ENCODE measurements around the gene KRT83. TPM values are rescaled to one million over a fixed set of nuclear protein-coding genes. Genes with fewer than 3 reads are reported as not detected.

KRT83 gene
- total RNA-seq, 1 experiment from 2014 or later: not detected

- Histone ChIP-seq H2AK5ac (ENCODE audit: insufficient read length, low read length) (no peak overlapping the region), H3K27me3 (ENCODE audit: insufficient read depth, low read length) (peaks cover 2% of the 10 kb centered on the region; the same call in 1 of the 2 replicates), H3K9ac (ENCODE audit: extremely low read depth, insufficient read length, low read length) (no peak overlapping the region), H3K23ac (ENCODE audit: insufficient read length, low read depth, low read length) (no peak overlapping the region), H3K56ac (ENCODE audit: insufficient read length, low read depth, low read length) (no peak overlapping the region), H2BK20ac (ENCODE audit: low read depth, low read length, poor library complexity, severe bottlenecking) (no peak overlapping the region), H3K23me2 (ENCODE audit: insufficient read length, low read depth, low read length, poor library complexity, severe bottlenecking) (peaks cover 5% of the 10 kb centered on the region), H2AFZ (ENCODE audit: low read length) (no peak overlapping the region), H2BK12ac (ENCODE audit: insufficient read length, low read depth, low read length) (no peak overlapping the region), H2BK15ac (ENCODE audit: low read depth, low read length) (no peak overlapping the region), H4K5ac (ENCODE audit: insufficient read length, low read depth, low read length) (no peak overlapping the region), H3K79me1 (ENCODE audit: insufficient read depth, low read depth, low read length, poor library complexity, severe bottlenecking) (no peaks in the 10 kb centered on the region), H3K9me3 (ENCODE audit: control insufficient read depth, low read depth, low read length) (no peaks in the 10 kb centered on the region), H3K4me2 (ENCODE audit: insufficient read depth, insufficient read length, low read length) (no peak overlapping the region), H3K18ac (ENCODE audit: insufficient read length, low read depth, low read length) (no peak overlapping the region), H3K79me2 (ENCODE audit: insufficient read depth, low read length) (no peaks in the 10 kb centered on the region), H4K20me1 (ENCODE audit: control insufficient read depth, insufficient read depth, insufficient read length) (no peaks in the 10 kb centered on the region), H4K8ac (replicated peaks; ENCODE audit: insufficient read length, low read depth, low read length) (no peak overlapping the region), H3K4ac (ENCODE audit: low read depth, low read length) (no peak overlapping the region), H3K4me1 (ENCODE audit: insufficient read depth, low read length) (no peaks in the 10 kb centered on the region), H3K27ac (ENCODE audit: insufficient read length, low read depth, low read length) (no peak overlapping the region), H2BK5ac (ENCODE audit: insufficient read length, low read length) (no peak overlapping the region), H3K14ac (ENCODE audit: insufficient read depth, low read length) (no peak overlapping the region), H4K91ac (ENCODE audit: insufficient read length, low read depth, low read length) (no peak overlapping the region), H2BK120ac (ENCODE audit: low read depth, low read length, poor library complexity, severe bottlenecking) (no peak overlapping the region), H3T11ph (ENCODE audit: low read length) (no peak overlapping the region)
- Mint-ChIP-seq H3K4me1 (peaks cover 8 to 10% of the 10 kb centered on the region in 2 experiments), H3K36me3 (ENCODE audit: insufficient read depth in 1 of 3, low read depth in 3 of 3) (no peaks in the 10 kb centered on the region), H3K27ac (no peak overlapping the region), H3K27me3 (ENCODE audit: low read depth) (peaks cover 62% of the 10 kb centered on the region), H3K4me3 (no peak overlapping the region), H3K9me3 (no peaks in the 10 kb centered on the region)
- no CpG with 5 or more reads among the region's 9 CpGs for WGBS (ENCODE audit: extremely low coverage, insufficient read length, low lambda C conversion rate)
- DNase-seq: peak; percentile 24
- TF ChIP-seq, protein P1, sequence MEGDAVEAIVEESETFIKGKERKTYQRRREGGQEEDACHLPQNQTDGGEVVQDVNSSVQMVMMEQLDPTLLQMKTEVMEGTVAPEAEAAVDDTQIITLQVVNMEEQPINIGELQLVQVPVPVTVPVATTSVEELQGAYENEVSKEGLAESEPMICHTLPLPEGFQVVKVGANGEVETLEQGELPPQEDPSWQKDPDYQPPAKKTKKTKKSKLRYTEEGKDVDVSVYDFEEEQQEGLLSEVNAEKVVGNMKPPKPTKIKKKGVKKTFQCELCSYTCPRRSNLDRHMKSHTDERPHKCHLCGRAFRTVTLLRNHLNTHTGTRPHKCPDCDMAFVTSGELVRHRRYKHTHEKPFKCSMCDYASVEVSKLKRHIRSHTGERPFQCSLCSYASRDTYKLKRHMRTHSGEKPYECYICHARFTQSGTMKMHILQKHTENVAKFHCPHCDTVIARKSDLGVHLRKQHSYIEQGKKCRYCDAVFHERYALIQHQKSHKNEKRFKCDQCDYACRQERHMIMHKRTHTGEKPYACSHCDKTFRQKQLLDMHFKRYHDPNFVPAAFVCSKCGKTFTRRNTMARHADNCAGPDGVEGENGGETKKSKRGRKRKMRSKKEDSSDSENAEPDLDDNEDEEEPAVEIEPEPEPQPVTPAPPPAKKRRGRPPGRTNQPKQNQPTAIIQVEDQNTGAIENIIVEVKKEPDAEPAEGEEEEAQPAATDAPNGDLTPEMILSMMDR (conservative IDR thresholded peaks at IDR 0.05): no peak
These were observed 43.5 kb downstream of the KRT83 start for GRCh38 chr12:52277486-52278245.
